ENCODE results near the gene UNC13D. TPM values are rescaled to one million over a fixed set of nuclear protein-coding genes. Genes with fewer than 3 reads are reported as not detected.

UNC13D gene
- total and polyA plus RNA-seq, 2 of the 4 experiments (the other 2 are of a cell fraction), result under 0.01 to 0.31 TPM

GRCh38 chr17:75835654-75835987 lies 8.6 kb downstream of the UNC13D start:
- Histone ChIP-seq H3K23ac (ENCODE audit: low read depth, low read length) (no peak overlapping the region), H4K20me1 (ENCODE audit: insufficient read depth, low read length) (no peaks in the 10 kb centered on the region), H2AK9ac (replicated peaks; ENCODE audit: low read depth, low read length, poor library complexity) (no peak overlapping the region), H3K36me3 (ENCODE audit: control insufficient read depth, insufficient read depth, low read length) (no peaks in the 10 kb centered on the region), H3K4me1 (ENCODE audit: control insufficient read depth, insufficient read depth, low read length) (peaks cover 3% of the 10 kb centered on the region), H3K9me1 (ENCODE audit: insufficient read depth, low read length) (peaks cover 3% of the 10 kb centered on the region; the same call in 1 of the 2 replicates), H3K18ac (ENCODE audit: low read depth, low read length) (no peak overlapping the region), H4K91ac (ENCODE audit: insufficient read depth, low read depth, low read length) (no peak overlapping the region), H3K56ac (ENCODE audit: extremely low read depth, insufficient read depth, low read length) (no peak overlapping the region), H3K9me3 (ENCODE audit: control insufficient read depth, insufficient read depth, low read length) (no peaks in the 10 kb centered on the region), H3K4me2 (ENCODE audit: low read depth, low read length) (no peak overlapping the region; the same call in 1 of the 2 replicates), H2BK20ac (ENCODE audit: low read depth, low read length) (no peak overlapping the region), H3K27ac (ENCODE audit: insufficient read depth, low read length) (no peak overlapping the region), H2AFZ (replicated peaks; ENCODE audit: low read length, poor library complexity) (peak overlapping the region; percentile 40), H3K79me1 (ENCODE audit: low read depth in 1 of 2, low read length in 2 of 2) (no peaks in the 10 kb centered on the region), H3K4me3 (ENCODE audit: insufficient read depth, low read depth, low read length) (no peak overlapping the region), H3K4ac (ENCODE audit: low read depth, low read length) (no peak overlapping the region), H2BK15ac (ENCODE audit: low read depth, low read length) (no peak overlapping the region), H3K14ac (replicated peaks; ENCODE audit: low read depth, low read length) (no peak overlapping the region), H3K9ac (ENCODE audit: low read depth, low read length) (no peak overlapping the region), H2AK5ac (ENCODE audit: low read depth, low read length) (no peak overlapping the region), H2BK5ac (ENCODE audit: low read depth, low read length, poor library complexity, severe bottlenecking) (no peak overlapping the region), H2BK120ac (ENCODE audit: low read depth, low read length) (no peak overlapping the region), H3K27me3 (ENCODE audit: control insufficient read depth, insufficient read depth, low read length) (no peaks in the 10 kb centered on the region; the same call in 1 of the 2 replicates), H4K8ac (ENCODE audit: low read depth in 2 of 2, low read length in 2 of 2) (no peak overlapping the region), H4K5ac (ENCODE audit: low read depth, low read length) (no peak overlapping the region)
- DNase-seq (no peak), ATAC-seq (ENCODE audit: low read depth) (no peak)
- POLR2A ChIA-PET (ENCODE audit: unreplicated experiment), result interaction anchor here (1.6 kb wide), 1 partner anchor 56 kb away, joined by 5 read pairs; a partner anchor contains a TSS
- BruUV-seq (replicated peaks), result no TSS peak
- WGBS, 2 experiments (ENCODE audit: extremely low coverage in 2 of 2, insufficient read length in 1 of 2), result 60% methylated on average over 1 of the region's 9 CpGs; no CpG with 5 or more reads in 1 of the 2 experiments
- TF ChIP-seq MXI1 (IDR thresholded peaks at IDR 0.05; ENCODE audit: borderline replicate concordance, low read depth, low read length) (no peak), RCOR1 (IDR thresholded peaks at IDR 0.05; ENCODE audit: insufficient replicate concordance, low read length) (no peak), USF2 (IDR thresholded peaks at IDR 0.05; ENCODE audit: low read depth, low read length) (no peak), ELK1 (IDR thresholded peaks at IDR 0.05; ENCODE audit: borderline replicate concordance, low read depth, low read length) (no peak), POLR2A (IDR thresholded peaks at IDR 0.05; ENCODE audit: low read depth, low read length) (no peak), FOS (IDR thresholded peaks at IDR 0.05; ENCODE audit: low read depth, low read length) (no peak), RAD21 (IDR thresholded peaks at IDR 0.05; ENCODE audit: low read length) (no peak), CEBPB (IDR thresholded peaks at IDR 0.05; ENCODE audit: low read depth, low read length) (no peak)
- CTCF ChIA-PET, result no interaction called here
- intact Hi-C loops (cut with micrococcal nuclease), result no loop called here
- dilution Hi-C loops (cut with HindIII; ENCODE audit: low sequenced_read_pairs, unreplicated experiment), result no loop called here
- in situ Hi-C loops (cut with MboI; ENCODE audit: low sequenced_read_pairs), result no loop called here

All from IMR-90 (cell line).